Transverse colon (tissue), 4 donors: Measurements from ENCODE around the gene RIMBP2. TPM values are rescaled to one million over a fixed set of nuclear protein-coding genes. Genes with fewer than 3 reads are reported as not detected.

Experiments
- DNase-seq: peaks from one replicate; pipeline ENCODE4 v3.0.0-alpha.2; 2019
- H3K27ac ChIP-seq, 4 donors: fragments of 200-600 bp; sonication (generic); 2 replicates each; pipeline ENCODE4 v1.5.1; 2016 to 2018; ENCODE audit warnings: inconsistent platforms in 4 of 4
- H3K27me3 ChIP-seq: fragments of 200-600 bp; sonication (generic); 2 replicates; pipeline ENCODE4 v1.5.1; 2017; ENCODE audit warnings: inconsistent platforms
- H3K36me3 ChIP-seq, 4 donors: fragments of 200-600 bp; sonication (generic); 2 replicates each; pipeline ENCODE4 v1.5.1; 2017 to 2019; ENCODE audit warnings: inconsistent platforms in 4 of 4
- H3K4me1 ChIP-seq, 4 donors: fragments of 200-600 bp; sonication (generic); 2 replicates each; pipeline ENCODE4 v1.5.1; 2017 to 2020; ENCODE audit warnings: inconsistent platforms in 4 of 4
- H3K4me3 ChIP-seq, 4 donors: fragments of 200-600 bp; sonication (generic); 1 replicate in 1 of 4; 2 replicates in 3 of 4; pipeline versions ENCODE4 v1.5.1 to v1.6.1; 2017 to 2019; ENCODE audit warnings: inconsistent platforms in 4 of 4
- H3K9me3 ChIP-seq, 2 donors: fragments of 200-600 bp; sonication (generic); 2 replicates each; pipeline ENCODE4 v1.5.1; 2017 to 2019; ENCODE audit warnings: inconsistent platforms in 2 of 2
- CTCF ChIP-seq, 5 experiments: fragments of 200-600 bp in 3 of 5; fragments of 450-650 bp in 2 of 5; sonication (generic) in 3 of 5; IDR thresholded peaks; 1 replicate in 2 of 5; 2 replicates in 3 of 5; pipeline ENCODE4 v1.5.1; 2016 to 2017; ENCODE audit warnings: antibody characterized with exemption in 5 of 5, inconsistent platforms in 3 of 5, mild to moderate bottlenecking in 2 of 5, moderate library complexity in 1 of 5
- EP300 ChIP-seq: sonication (generic); formaldehyde crosslinking; IDR thresholded peaks from one replicate; pipeline ENCODE4 v1.6.1; 2017; ENCODE audit warnings: antibody characterized with exemption, low read depth
- POLR2A ChIP-seq: fragments of 450-650 bp; IDR thresholded peaks from one replicate; pipeline ENCODE4 v1.6.1; 2016; ENCODE audit warnings: antibody characterized with exemption, mild to moderate bottlenecking, moderate library complexity
- POLR2AphosphoS5 ChIP-seq, 3 donors: sonication (generic); formaldehyde crosslinking; IDR thresholded peaks; one replicate each; pipeline ENCODE4 v1.6.1; 2016; ENCODE audit warnings: antibody characterized with exemption in 3 of 3
- WGBS, 2 donors: methylation state at CpG; one replicate each; pipeline ENCODE4 v1.1.5; 2018; ENCODE audit warnings: low coverage in 1 of 2; 5-methylcytosine and 5-hydroxymethylcytosine counted together
- in situ Hi-C, 4 donors: fragments of 200-750 bp; cut with MboI; loops; one replicate each; pipeline versions ENCODE4 v1.15.0 to v1.15.1; 2017; ENCODE audit warnings: low sequenced_read_pairs in 3 of 4, low pct_ligation_motif_present in 1 of 4, low pct_unique_long_range_greater_than_20kb in 1 of 4
- intact Hi-C: fragments of 100-400 bp; cut with DNase I; formaldehyde crosslinking; loops from one replicate; pipeline ENCODE4 v1.15.1; 2023; ENCODE audit warnings: low total_unique reads
- total RNA-seq, 4 donors: library from RNA; depleted of rRNA; stranded (reverse); fragments of >200 nt; gene quantifications; one replicate each; pipeline ENCODE4 v1.1.0, GENCODE V29; 2016

Gene RIMBP2
- total RNA-seq, 4 donors from 2014 or later: 2.9 to 17.3 (median 4.3) TPM

DNA sequence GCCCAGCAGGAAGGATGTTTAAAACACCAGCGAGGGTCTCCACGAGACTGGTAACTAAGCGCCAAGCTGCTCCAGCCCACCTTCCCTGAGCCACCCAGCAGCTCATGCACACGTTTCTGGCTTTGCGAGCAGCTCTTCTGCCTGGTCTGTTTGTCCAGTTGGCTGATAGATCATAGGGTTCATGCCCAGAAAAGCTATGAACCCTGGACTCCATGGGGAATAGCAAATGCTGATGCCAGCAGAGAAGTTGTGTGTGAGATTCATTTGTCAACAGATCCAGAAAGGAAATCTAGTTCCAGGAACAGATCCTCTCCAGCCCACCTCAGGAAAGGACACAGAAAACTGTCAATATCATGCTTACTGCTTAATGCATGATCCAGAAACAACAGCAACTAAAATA is 28.2 kb upstream of the RIMBP2 start:
- Histone ChIP-seq H3K9me3 (no peaks in the 10 kb centered on the region), H3K27ac (no peak overlapping the region), H3K4me1 (no peaks in the 10 kb centered on the region), H3K4me3 (no peak overlapping the region), H3K36me3 (no peaks in the 10 kb centered on the region), H3K27me3 (no peaks in the 10 kb centered on the region)
- no peak for DNase-seq
- intact Hi-C loops: no loop called here
- TF ChIP-seq CTCF (IDR thresholded peaks at IDR 0.05): no peak
- 74% methylated on average over 5 of the region's 5 CpGs; no CpG with 5 or more reads in 1 of the 2 donors for WGBS, 2 donors
- in situ Hi-C loops: loop anchor here in 2 of 4 donors (10.0 to 25.0 kb wide), 2 partner anchors 339 to 707 kb away; no protein-coding TSS in a partner anchor

DNA sequence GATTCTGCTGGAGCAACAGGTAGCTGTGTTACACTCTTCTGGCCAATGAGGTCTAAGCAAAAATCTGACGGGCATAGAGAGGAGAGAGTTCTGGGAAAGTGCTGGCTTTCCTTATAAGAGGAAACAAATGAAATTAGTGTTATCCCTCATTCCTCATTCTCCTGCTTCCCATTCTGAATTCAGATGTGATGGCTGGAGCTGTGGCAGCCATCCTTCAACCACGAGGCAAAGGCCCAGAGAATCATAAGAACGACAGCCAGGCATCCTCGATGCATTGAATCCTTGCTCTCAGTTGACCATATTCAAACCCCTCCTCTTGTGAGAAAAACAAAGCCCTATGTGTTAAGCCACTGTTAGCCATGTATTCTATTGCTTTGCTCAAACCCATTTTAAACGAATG is 27.5 kb upstream of the RIMBP2 start:
- Histone ChIP-seq H3K27ac (no peak overlapping the region), H3K27me3 (peaks cover 1% of the 10 kb centered on the region), H3K4me1 (no peaks in the 10 kb centered on the region), H3K4me3 (no peak overlapping the region), H3K36me3 (no peaks in the 10 kb centered on the region), H3K9me3 (peaks cover 1 to 2% of the 10 kb centered on the region in 2 donors)
- no peak for TF ChIP-seq POLR2A
- TF ChIP-seq CTCF (IDR thresholded peaks at IDR 0.05): no peak
- no peak for TF ChIP-seq POLR2AphosphoS5 (IDR thresholded peaks at IDR 0.05)
- TF ChIP-seq EP300: no peak
- no peak for DNase-seq
- in situ Hi-C loops (loop anchor here in 2 of 4 donors (10.0 to 25.0 kb wide), 2 partner anchors 339 to 706 kb away; no protein-coding TSS in a partner anchor), intact Hi-C loops (no loop called here)
- 79 to 90% methylated on average over 2 to 5 of the region's 5 CpGs for WGBS, 2 donors

DNA sequence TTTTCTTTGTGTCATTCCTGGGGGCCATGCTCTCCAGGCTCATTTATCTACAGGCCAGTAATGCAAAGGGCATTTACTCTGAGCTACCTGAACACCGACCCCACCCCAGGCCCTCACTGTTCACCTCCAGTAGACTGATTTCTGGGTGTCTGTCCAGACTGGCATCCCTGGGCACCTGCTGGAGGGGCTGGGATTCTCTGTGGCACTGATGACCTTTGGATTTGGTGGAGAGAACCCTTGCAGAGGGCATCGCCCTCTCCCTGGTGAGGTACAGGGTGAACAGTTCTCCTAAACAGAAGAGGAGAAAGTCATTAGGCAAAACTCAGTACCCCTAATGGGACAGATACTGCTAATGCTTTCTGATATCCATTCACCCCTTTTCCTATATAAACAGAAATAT is 27.1 kb upstream of the RIMBP2 start:
- in situ Hi-C loops: loop anchor here in 2 of 4 donors (10.0 to 25.0 kb wide), 2 partner anchors 338 to 706 kb away; no protein-coding TSS in a partner anchor
- 93 to 100% methylated on average over 1 to 2 of the region's 2 CpGs for WGBS, 2 donors
- Histone ChIP-seq H3K4me3 (no peak overlapping the region), H3K9me3 (peaks cover 3% of the 10 kb centered on the region in 2 donors), H3K27me3 (peaks cover 5% of the 10 kb centered on the region), H3K36me3 (no peaks in the 10 kb centered on the region), H3K27ac (no peak overlapping the region), H3K4me1 (no peaks in the 10 kb centered on the region)
- no peak for TF ChIP-seq CTCF (IDR thresholded peaks at IDR 0.05)
- no peak for TF ChIP-seq EP300
- no peak for TF ChIP-seq POLR2AphosphoS5 (IDR thresholded peaks at IDR 0.05)
- TF ChIP-seq POLR2A: no peak
- DNase-seq: no peak
- intact Hi-C loops: no loop called here

GRCh38 chr12:130742716-130743115 is 26.6 kb upstream of the RIMBP2 start:
- Histone ChIP-seq H3K9me3 (peaks cover 3% of the 10 kb centered on the region in 2 donors), H3K27ac (no peak overlapping the region), H3K4me1 (no peaks in the 10 kb centered on the region), H3K4me3 (no peak overlapping the region), H3K27me3 (peaks cover 5% of the 10 kb centered on the region), H3K36me3 (no peaks in the 10 kb centered on the region)
- no peak for TF ChIP-seq POLR2AphosphoS5 (IDR thresholded peaks at IDR 0.05)
- no peak for TF ChIP-seq EP300
- TF ChIP-seq POLR2A: no peak
- no peak for TF ChIP-seq CTCF (IDR thresholded peaks at IDR 0.05)
- in situ Hi-C loops: loop anchor here in 2 of 4 donors (10.0 to 25.0 kb wide), 2 partner anchors 338 to 705 kb away; no protein-coding TSS in a partner anchor
- DNase-seq: no peak
- intact Hi-C loops: no loop called here
- 82 to 85% methylated on average over 1 of the region's 1 CpG for WGBS, 2 donors
